HG03457 (cell line): Measurements from ENCODE around the gene PTPRK.

ENCODE experiments used
- ATAC-seq: cut with Tn5 transposase; IDR thresholded peaks from one replicate; pipeline ENCODE4 v1.9.1; 2021; ENCODE audit warnings: moderate number of reproducible peaks; ENCODE audit not compliant: unreplicated experiment

Gene PTPRK

GRCh38 chr6:128099571-128100197, 420.7 kb downstream of the PTPRK start:
- no peak for ATAC-seq

DNA sequence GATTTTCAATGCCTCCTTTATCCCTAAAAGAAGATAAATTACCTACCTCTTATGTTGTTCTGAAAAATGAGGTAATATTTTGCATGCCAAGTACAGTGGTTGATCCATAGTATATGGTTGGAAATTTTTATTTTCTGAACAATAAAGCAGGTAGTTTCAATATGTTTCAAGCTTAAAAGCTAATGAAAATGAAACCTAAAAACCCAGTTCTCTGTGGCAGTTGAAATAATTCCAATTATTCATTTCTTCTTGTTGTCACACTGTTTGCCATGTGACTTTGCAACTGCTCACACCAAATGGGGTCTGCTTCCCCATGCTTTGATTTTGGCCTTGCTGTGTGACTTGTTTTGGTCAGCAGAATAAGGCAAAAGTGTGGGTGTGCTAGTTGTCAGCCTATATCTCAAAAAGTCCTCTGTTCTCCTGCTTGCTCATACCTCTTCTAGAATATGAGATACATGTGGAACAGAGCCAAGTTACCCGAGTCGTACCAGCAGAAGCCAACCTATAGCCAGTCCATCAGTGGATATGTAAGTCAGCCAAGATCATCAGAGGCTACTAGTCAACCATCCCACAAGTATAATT, 422.3 kb downstream of the PTPRK start:
- ATAC-seq = no peak

DNA sequence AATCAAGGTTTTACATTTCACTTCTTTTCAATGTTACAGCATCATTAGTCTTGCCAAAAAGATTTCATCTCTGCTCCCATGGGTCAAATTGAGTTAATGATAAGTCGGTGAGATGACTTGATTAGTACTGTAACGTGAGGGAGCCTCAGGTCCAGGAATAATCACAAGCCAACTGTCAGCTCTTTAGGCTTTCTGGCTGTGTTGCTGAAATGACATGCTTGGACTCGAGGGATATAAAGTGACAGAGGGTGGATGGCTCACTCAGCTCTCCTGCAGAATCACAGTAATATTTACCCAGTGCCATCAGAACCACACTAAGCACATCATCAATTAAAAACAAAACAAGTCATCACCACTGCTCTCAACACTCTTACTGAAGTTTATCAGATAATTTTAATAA, 423.4 kb downstream of the PTPRK start:
- ATAC-seq = no peak

DNA sequence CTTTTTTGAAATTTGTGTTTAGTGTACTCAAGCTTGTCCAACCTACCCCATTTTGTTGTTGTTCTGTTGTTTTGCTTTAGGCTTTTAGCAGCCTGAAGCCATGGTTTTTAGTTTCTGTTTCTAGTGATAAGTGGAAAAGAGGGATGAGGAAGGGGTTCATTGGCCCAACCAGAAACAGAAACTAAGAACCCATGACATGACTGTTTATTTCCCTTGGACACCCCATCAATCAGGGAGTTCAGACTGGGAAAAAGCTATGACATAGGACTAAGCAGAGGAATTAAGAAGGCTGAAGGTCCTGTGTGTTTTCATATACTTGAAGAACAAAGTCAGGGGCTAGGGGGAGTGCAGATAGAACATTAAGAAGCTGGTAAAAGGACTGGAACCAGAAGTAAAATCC, 425.0 kb downstream of the PTPRK start:
- no peak for ATAC-seq

DNA sequence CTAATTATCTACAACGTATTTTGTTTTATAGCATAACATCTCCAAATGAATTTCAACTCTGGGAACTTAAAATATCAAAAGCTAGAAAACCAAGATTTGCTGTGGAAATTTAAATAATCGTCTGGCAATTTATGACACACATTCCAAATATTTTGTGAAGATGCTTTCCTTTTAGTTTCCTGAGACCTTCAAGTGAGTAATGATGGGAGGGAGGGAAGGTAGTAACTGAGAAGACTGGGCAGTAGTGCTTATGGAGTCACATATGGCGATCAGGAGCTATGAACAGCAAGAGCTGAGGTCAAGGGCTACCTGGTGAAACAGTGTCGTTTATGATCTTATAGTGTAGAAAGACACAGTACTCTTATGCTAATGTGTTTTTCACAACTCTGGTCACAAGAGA, 441.4 kb downstream of the PTPRK start:
- no peak for ATAC-seq

DNA sequence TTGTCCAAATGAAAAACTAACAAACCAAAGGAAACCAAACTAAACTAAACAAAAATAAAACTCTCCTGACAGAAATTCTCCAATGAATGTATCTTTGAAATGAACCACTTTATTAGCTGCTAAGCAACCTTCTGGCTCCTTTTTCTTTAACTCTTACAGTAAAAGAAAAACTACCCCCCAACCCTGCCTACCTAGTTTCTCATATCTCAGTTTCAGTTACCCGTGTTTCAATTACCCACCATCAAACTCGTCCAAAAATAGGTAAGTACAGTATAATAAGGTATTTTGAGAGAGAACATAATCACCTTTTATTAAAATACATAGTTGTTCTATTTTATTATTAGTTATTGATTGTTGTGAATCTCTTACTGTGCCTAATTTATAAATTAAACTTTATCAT, 442.1 kb downstream of the PTPRK start:
- no peak for ATAC-seq

DNA sequence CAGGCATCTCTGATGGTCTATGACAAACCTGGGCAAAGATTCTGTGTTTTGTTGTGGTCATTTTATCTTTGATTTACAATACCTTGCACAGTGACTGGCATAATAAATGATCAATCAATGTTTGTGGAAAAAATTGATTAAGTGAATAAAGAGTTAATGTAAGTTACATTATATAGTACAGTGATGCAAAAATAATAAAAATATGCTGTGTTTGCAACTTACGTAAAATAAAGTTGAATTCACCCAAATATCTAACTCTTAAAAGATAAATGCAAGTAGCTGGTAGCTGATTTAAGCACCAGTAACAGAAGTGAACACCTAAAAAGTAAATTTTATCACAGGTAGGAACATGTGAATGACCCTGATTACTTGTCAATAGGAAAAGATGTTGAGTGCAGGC, 443.6 kb downstream of the PTPRK start:
- ATAC-seq = no peak

DNA sequence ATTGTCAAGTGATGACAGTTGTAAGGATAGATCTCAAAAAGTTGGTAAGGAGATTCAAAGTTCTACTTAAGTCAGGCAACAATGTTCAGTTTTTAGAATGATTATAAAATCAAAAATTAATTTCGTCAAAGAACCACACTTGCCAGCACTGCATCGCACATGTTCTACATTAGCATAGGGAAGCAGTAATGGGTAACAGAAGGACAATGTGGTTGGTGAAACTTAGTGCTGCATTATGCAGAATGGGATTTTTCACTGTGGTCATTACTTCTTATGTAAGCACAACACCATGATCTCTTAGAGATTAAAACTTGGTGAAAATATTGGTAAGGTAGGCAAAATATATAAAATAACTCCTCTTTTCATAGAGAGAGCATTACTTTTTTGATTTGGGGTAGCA, 445.8 kb downstream of the PTPRK start:
- no peak for ATAC-seq

DNA sequence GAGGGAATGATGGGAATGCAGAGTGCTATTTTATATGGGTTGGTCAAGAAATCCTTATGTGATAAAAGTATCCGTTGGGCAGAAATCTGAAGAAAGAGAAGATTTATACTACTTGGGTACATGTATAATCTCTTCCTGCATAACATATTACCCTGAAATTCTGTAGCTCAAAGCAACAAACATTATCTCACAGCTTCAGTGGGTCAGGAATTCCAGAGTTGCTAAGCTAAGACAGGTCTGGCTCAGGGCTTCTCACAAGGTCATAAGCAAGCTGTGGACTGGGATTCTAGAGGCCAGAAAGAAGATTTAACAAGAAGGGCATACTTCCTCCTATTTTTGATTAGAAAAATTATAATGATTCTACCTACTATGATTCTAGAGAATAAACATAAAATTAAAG, 447.0 kb downstream of the PTPRK start:
- no peak for ATAC-seq

DNA sequence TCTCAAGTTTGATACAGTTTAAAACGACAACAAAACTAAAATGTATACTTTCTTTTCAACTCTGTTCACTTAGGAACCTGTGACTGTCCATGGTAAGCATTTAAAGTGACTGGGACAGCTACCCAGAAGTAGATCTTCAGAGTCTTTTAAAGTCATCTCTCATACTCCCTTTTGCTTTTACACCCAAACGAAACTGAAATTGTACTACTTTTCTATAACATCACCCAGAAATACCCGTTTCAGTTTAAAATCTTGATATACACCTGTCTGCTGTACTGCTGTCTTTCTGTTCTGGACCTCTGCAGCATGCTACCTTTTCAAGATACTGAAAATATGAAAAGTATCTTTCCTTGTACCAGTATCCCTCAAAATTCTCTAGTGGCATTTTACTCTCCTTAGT, 449.2 kb downstream of the PTPRK start:
- peak; percentile 71 for ATAC-seq

DNA sequence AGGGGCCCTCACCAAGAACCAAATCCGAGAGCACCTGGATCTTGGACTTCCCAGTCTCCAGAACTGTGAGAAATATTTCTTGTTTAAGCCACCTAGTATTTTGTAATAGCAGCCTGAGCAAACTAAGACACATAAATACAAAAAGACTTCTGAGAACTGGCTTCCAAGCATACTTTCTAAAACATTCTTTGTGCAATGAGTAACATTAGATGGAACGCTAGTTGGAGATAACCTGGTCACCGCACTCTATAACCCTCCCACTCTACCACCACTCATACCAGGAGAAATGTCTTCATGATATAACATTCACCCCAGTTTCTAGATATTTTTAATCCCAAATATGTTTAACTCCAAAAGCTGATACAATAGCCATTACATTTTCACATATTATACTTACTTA, 450.0 kb downstream of the PTPRK start:
- no peak for ATAC-seq

DNA sequence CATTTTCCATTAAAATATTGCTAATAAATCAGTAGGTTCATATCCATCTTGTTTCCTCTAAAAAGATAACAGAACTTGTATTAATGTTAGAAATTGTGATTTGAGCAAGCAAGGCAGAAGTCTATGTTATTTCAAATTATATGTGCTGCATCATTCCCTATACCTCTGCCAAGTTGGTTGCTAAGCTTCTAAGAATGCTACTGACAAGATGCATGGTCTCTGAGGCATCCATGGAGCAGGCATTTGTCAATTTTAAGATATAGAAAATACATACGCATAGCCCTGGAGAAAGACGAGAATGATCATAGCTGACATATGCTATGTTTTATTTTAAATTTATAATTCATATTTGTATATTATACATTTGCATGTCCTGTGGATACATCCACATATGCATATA, 451.2 kb downstream of the PTPRK start:
- no peak for ATAC-seq

- no peak for ATAC-seq
Observed at GRCh38 chr6:128068119-128068479, 452.3 kb downstream of the PTPRK start.

- no peak for ATAC-seq
Observed at GRCh38 chr6:128067446-128068118, 452.8 kb downstream of the PTPRK start.

DNA sequence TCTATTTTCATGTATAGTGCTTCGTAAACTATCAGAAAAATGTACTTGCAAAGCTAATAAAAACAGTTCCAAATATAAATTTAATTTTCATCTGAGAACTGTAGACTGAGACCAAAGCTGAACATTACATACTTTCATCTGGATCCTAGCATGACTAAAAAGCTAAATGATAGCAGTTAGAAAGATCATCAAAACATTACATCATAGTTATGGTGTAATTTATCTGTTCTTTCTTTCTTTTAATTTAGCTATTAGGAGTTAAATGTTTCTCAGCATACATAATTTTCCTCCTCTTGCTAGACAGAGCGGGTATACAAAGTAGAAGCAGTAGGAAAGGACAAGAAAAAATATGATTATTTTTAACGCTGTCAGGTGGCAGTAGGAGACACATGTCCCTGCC, 455.3 kb downstream of the PTPRK start:
- no peak for ATAC-seq

DNA sequence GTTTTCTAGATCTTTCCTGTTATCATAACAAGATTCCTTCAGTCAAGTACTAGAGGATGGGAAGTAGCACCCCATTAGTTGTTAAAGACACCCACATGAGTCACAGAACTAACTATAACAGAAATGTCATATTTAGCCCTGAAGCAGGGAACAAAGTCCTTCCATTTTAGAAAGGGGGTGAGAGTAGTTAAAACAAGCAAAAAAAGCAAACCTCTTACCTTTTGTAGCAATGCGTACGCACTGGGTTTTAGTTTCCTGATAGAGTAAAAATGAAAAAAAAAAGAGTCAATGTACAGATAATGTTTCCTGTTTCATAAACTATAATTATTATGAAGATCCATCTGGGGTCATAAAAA, 455.9 kb downstream of the PTPRK start:
- no peak for ATAC-seq

DNA sequence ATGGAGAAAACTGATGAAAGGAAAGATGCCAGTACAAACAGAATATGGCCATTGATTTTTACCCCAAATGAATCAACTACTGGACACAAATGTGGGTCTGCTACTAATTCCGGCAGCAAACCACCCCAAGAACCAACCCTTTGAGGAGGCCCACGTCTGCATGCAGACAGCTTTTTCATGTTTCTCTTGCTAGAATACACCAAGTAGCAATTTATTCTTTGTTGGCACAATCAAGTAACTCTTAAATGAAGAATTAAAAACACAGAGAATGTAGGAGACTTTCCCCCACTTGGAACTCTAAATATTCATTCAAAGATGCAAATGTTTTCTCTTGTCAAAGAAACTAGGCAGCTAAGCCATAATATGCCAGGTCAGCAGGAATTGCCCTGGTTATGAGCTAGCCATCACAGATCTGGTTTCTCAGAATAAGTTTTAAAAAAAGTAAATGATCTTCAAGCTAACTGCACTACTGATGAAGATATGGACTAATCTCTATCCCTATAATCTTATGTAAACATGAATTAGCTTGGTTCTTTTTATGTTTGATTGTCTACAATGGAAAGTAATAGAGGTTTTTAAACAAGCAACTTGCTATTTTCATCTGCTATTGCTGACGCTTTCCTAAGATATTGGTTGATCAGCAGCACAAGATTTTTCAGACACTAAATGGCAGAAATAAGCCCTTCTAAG, 456.4 kb downstream of the PTPRK start:
- ATAC-seq = no peak

- ATAC-seq = no peak
Observed at GRCh38 chr6:128062882-128063603, 457.4 kb downstream of the PTPRK start.

DNA sequence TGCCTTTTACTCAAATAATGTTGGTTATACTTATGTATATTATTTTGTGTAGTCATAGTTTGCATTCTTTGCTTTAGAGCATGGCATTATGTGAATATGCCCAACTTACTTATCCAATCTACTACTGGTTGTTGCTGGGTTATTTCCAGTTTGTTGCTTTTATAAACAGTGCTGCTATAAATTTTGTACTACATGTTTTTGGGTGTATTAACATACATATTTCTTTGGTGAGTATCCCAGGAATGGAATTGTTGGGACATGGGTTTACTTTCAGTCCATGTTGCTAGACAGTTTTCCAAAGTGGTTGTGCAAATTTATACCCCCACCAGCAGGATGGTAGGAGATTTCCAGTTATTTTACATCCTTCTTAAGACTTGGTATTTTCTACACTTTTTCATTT, 462.5 kb downstream of the PTPRK start:
- ATAC-seq = no peak

DNA sequence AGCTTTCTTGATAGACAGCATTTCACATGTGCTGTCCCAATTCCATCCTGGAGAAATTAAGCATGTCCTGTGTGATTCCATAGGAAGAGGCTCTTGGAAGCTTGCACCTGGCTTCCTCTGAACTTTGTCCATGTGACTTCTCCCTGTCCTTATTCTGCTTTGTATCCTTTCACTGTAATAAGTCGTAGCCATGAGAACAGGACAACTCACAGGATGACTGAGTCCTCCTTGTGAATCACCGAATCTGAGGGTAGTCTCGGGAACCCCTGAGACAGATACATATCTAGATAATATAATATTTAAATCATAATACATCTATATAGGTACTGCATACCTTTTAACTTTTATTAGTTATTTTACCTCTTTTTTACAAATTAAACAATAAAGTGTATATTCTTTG, 462.9 kb downstream of the PTPRK start:
- no peak for ATAC-seq

DNA sequence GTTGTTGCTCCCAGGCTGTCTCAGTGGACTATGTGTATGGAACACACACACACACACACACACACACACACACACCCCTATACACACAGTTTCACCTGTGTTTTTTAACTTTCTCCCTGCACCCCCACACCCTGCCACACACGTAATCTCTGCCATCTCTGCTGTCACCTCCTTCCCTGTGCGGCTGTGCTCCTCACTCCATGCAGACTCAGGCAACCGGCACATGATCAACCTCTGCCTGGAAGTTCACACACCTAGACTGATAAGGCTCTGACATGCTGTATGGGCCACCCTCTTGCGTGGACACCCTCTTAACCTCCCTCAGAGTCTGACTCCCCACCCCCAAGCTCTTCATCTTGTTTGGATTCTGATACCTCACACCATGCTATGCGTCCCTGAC, 467.3 kb downstream of the PTPRK start:
- no peak for ATAC-seq

GRCh38 chr6:128047989-128048388, 472.4 kb downstream of the PTPRK start:
- no peak for ATAC-seq
